Testis (tissue), 3 donors: ENCODE data around the gene CXCL6. TPM values are rescaled to one million over a fixed set of nuclear protein-coding genes. Genes with fewer than 3 reads are reported as not detected.

Source experiments
- DNase-seq: peaks from one replicate; pipeline ENCODE4 v3.0.0-alpha.2; 2019
- H3K27ac ChIP-seq, 2 donors: fragments of 200-600 bp; sonication (generic); one replicate each; pipeline ENCODE4 v1.5.1; 2019
- H3K27me3 ChIP-seq: fragments of 200-600 bp; sonication (generic); one replicate; pipeline ENCODE4 v1.5.1; 2019
- H3K36me3 ChIP-seq: fragments of 200-600 bp; sonication (generic); one replicate; pipeline ENCODE4 v1.5.1; 2017; ENCODE audit warnings: low read depth; ENCODE audit errors: missing control alignments
- H3K4me1 ChIP-seq: fragments of 200-600 bp; sonication (generic); one replicate; pipeline ENCODE4 v1.5.1; 2019
- H3K4me3 ChIP-seq, 2 donors: fragments of 200-600 bp; sonication (generic); one replicate each; pipeline ENCODE4 v1.5.1; 2017 to 2019
- H3K9me3 ChIP-seq: fragments of 200-600 bp; sonication (generic); one replicate; pipeline ENCODE4 v1.5.1; 2017
- POLR2A ChIP-seq: fragments of 450-650 bp; IDR thresholded peaks from one replicate; pipeline ENCODE4 v1.6.1; 2017; ENCODE audit warnings: antibody characterized with exemption, mild to moderate bottlenecking, moderate library complexity
- WGBS, 2 donors: methylation state at CpG; one replicate each; pipeline ENCODE4 v1.1.5; 2018; 5-methylcytosine and 5-hydroxymethylcytosine counted together
- intact Hi-C: fragments of 100-400 bp; cut with DNase I; formaldehyde crosslinking; loops from one replicate; pipeline ENCODE4 v1.15.1; 2023; ENCODE audit warnings: low total_unique reads
- polyA plus RNA-seq: library from polyadenylated mRNA; stranded (reverse); fragments of 350-450 nt; fragmentation: Illumina TruSeq; extraction: RNeasy Lipid Tissue Mini Kit (QIAGEN cat#74804); gene quantifications from one replicate; pipeline ENCODE4 v1.2.3, GENCODE V29; 2014; ENCODE audit warnings: low read depth, low replicate concordance; ENCODE audit not compliant: insufficient read depth
- total RNA-seq, 2 donors: library from RNA; depleted of rRNA; stranded (reverse); fragments of >200 nt; gene quantifications; one replicate each; pipeline ENCODE4 v1.2.3, GENCODE V29; 2016
- TF ChIP-seq, protein P1 (sequence below), 3 experiments: fragments of 450-650 bp in 2 of 3; fragments of 200-600 bp in 1 of 3; sonication (generic) in 1 of 3; IDR thresholded peaks; one replicate each; pipeline ENCODE4 v1.5.1; 2016 to 2019; ENCODE audit warnings: antibody characterized with exemption in 3 of 3, mild to moderate bottlenecking in 2 of 3, moderate library complexity in 1 of 3

The CXCL6 gene
- total and polyA plus RNA-seq, 3 donors from 2014 or later = 0.54 to 1.7 (median 1.2) TPM

DNA sequence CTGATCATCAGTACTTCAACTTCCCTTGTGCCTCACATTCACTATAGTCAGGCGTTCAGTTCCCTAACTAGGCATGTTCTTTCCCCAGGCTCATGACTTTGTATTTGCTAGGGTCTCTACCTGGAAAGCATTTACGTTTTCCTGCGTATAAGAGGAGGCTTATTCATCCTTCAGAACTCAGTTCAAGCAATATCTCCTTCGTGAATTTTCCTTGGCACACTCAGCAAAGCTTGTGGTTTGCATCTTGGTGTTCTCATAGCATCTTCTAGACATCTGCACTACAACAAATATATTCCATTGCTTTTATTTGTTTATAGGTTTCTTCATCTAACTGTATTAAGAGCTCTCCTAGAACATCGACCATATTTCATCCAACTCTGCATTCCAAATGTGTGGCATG is 2.6 kb downstream of the CXCL6 start:
- Histone ChIP-seq H3K9me3 (no peaks in the 10 kb centered on the region), H3K27me3 (no peaks in the 10 kb centered on the region), H3K27ac (no peak overlapping the region), H3K4me1 (no peaks in the 10 kb centered on the region), H3K4me3 (no peak overlapping the region), H3K36me3 (no peaks in the 10 kb centered on the region)
- intact Hi-C loops = no loop called here
- WGBS, 2 donors = 87 to 91% methylated on average over 5 of the region's 5 CpGs
- TF ChIP-seq POLR2A = no peak
- TF ChIP-seq, protein P1, sequence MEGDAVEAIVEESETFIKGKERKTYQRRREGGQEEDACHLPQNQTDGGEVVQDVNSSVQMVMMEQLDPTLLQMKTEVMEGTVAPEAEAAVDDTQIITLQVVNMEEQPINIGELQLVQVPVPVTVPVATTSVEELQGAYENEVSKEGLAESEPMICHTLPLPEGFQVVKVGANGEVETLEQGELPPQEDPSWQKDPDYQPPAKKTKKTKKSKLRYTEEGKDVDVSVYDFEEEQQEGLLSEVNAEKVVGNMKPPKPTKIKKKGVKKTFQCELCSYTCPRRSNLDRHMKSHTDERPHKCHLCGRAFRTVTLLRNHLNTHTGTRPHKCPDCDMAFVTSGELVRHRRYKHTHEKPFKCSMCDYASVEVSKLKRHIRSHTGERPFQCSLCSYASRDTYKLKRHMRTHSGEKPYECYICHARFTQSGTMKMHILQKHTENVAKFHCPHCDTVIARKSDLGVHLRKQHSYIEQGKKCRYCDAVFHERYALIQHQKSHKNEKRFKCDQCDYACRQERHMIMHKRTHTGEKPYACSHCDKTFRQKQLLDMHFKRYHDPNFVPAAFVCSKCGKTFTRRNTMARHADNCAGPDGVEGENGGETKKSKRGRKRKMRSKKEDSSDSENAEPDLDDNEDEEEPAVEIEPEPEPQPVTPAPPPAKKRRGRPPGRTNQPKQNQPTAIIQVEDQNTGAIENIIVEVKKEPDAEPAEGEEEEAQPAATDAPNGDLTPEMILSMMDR (IDR thresholded peaks at IDR 0.05) = no peak
- no peak for DNase-seq

DNA sequence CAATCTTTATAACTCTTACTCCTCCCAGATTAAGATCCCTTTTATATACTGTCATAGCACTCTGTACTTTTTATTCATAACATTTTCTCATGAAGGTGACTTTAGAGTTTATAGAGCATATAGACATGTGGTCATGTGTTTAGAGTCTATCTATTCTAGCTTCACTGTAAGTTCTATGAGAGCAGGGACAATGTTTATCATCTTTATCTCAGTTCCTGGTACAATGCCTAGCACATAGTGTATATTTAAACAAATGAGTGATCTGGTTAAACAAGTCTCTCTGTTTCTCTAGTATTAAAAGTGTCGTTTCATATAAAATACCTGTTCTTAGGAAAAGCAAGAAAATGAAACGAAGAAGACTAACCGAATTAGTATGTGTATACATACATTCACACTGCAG is 3.2 kb downstream of the CXCL6 start:
- 94 to 95% methylated on average over 3 of the region's 3 CpGs for WGBS, 2 donors
- DNase-seq = no peak
- intact Hi-C loops = no loop called here
- Histone ChIP-seq H3K4me1 (no peaks in the 10 kb centered on the region), H3K4me3 (no peak overlapping the region), H3K27me3 (no peaks in the 10 kb centered on the region), H3K9me3 (no peaks in the 10 kb centered on the region), H3K36me3 (no peaks in the 10 kb centered on the region), H3K27ac (no peak overlapping the region)
- no peak for TF ChIP-seq POLR2A
- TF ChIP-seq, protein P1 (IDR thresholded peaks at IDR 0.05) = no peak

DNA sequence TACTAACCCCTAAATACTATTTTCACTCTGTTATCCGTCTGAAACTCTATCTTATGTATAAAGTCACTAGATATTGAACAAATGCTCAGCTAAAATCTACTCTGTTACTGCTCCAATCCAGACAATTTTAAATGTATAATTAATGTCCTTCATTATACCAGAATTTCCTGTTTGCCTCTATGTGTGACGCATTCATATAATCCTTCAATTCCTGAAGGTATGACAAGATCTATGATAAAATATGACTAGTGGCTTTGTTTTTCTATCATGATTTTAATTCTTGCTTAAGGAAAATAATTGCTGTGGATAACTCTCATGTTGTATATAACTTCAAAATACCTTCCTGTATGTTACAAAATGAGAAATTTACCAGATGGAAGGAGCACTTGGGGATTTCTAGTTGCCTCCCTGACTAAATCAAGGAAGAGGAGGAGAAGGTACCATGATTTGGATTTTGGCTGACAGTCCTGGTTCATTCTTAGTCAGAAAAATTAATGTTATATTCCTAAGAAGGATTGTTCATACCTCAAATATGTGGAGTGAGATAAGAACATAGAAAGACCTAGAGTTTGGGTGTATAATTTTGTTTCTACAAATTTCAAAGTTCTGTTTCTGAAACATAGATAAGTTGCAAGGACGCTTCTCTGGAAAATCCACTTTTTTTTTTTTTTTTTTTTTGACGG is 4.9 kb downstream of the CXCL6 start:
- H3K9me3 ChIP-seq = no peaks in the 10 kb centered on the region
- WGBS, 2 donors = 69 to 81% methylated on average over 4 of the region's 4 CpGs
- intact Hi-C loops = no loop called here
- H3K4me3 ChIP-seq = no peak overlapping the region
- H3K4me1 ChIP-seq = no peaks in the 10 kb centered on the region
- no peaks in the 10 kb centered on the region for H3K36me3 ChIP-seq
- DNase-seq = no peak
- H3K27me3 ChIP-seq = no peaks in the 10 kb centered on the region
- no peak overlapping the region for H3K27ac ChIP-seq
- no peak for TF ChIP-seq POLR2A
- TF ChIP-seq, protein P1 (IDR thresholded peaks at IDR 0.05) = no peak

DNA sequence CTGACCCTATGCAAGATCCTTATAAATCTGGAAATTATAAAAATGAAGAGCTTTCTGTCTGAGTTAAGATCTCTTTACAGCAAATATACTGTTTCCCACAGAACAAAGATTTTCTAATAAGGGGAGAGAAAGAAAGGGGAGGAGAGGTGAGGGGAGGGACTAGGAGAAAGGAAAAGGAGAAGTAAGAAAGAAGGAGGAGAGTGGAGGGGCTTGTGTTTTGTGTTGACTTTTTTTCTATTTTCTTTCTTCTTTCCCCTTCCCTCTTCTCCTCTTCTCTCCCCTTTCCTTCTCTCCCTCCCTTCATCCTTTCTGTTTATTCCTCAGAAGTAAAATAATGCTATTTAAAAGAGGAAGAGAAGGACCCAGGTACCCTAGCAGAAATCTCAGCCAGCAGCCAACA is 6.2 kb downstream of the CXCL6 start:
- TF ChIP-seq, protein P1 (IDR thresholded peaks at IDR 0.05) = no peak
- TF ChIP-seq POLR2A = no peak
- H3K4me3 ChIP-seq = no peak overlapping the region
- no peak overlapping the region for H3K27ac ChIP-seq
- H3K4me1 ChIP-seq = no peaks in the 10 kb centered on the region
- no peaks in the 10 kb centered on the region for H3K36me3 ChIP-seq
- no peaks in the 10 kb centered on the region for H3K9me3 ChIP-seq
- intact Hi-C loops = no loop called here
- no peaks in the 10 kb centered on the region for H3K27me3 ChIP-seq
- no peak for DNase-seq

DNA sequence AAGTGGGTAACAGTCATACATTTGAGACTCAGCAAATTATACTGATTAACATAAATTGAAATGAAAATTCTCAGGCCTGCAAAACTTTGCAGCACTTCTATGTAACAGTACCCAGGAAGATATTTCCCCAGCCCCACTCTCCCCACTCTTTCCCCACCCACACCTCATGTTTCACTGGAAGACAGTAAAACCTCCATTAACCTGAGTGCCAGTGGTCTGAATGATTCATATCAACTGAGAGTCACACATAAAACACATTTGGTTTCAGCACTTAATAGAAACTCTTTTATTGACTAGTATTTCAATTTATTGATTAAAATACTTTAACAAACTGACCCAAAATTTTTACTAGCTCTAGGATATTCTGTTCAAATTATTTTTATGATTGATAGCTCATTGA is 6.9 kb downstream of the CXCL6 start:
- no peak for DNase-seq
- Histone ChIP-seq H3K4me3 (no peak overlapping the region), H3K27ac (no peak overlapping the region), H3K27me3 (no peaks in the 10 kb centered on the region), H3K9me3 (no peaks in the 10 kb centered on the region), H3K4me1 (no peaks in the 10 kb centered on the region), H3K36me3 (no peaks in the 10 kb centered on the region)
- intact Hi-C loops = no loop called here
- TF ChIP-seq, protein P1 (IDR thresholded peaks at IDR 0.05) = no peak
- no peak for TF ChIP-seq POLR2A
